ENCODE data around the gene DTNB.
"Not testable (repeated sequence)": the region's sequence is repeated elsewhere in the genome, so short reads cannot be mapped to it uniquely, and the experiment has no call there.

DTNB gene

DNA sequence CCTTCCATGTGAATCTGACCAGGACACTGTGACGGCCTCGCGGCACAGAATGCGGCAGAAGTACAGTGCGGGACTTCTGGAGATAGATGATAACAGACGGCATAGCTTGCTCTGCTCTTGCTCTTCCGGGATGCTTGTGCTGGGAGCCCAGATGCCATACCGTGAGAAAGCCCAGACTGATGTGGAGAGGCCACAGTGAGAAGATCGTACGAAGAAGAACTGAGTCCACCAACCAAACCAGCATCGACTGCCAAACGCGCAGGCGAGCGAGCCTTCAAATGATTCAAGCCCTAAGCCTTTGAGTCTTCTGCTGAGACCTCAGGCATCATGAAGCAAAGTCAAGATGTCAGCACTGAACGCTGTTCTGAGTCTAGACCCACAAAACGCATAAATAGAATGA lies 33.7 kb downstream of the DTNB start:
- H3K4me3 ChIP-seq (ENCODE audit: low read depth, low read length) = no peak overlapping the region
- TF ChIP-seq, protein P1, sequence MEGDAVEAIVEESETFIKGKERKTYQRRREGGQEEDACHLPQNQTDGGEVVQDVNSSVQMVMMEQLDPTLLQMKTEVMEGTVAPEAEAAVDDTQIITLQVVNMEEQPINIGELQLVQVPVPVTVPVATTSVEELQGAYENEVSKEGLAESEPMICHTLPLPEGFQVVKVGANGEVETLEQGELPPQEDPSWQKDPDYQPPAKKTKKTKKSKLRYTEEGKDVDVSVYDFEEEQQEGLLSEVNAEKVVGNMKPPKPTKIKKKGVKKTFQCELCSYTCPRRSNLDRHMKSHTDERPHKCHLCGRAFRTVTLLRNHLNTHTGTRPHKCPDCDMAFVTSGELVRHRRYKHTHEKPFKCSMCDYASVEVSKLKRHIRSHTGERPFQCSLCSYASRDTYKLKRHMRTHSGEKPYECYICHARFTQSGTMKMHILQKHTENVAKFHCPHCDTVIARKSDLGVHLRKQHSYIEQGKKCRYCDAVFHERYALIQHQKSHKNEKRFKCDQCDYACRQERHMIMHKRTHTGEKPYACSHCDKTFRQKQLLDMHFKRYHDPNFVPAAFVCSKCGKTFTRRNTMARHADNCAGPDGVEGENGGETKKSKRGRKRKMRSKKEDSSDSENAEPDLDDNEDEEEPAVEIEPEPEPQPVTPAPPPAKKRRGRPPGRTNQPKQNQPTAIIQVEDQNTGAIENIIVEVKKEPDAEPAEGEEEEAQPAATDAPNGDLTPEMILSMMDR (IDR thresholded peaks at IDR 0.05; ENCODE audit: low read depth, low read length, missing control alignments) = no peak
- no peak for DNase-seq (ENCODE audit: low read depth)
- in situ Hi-C loops (cut with HindIII; ENCODE audit: low sequenced_read_pairs) = no loop called here

DNA sequence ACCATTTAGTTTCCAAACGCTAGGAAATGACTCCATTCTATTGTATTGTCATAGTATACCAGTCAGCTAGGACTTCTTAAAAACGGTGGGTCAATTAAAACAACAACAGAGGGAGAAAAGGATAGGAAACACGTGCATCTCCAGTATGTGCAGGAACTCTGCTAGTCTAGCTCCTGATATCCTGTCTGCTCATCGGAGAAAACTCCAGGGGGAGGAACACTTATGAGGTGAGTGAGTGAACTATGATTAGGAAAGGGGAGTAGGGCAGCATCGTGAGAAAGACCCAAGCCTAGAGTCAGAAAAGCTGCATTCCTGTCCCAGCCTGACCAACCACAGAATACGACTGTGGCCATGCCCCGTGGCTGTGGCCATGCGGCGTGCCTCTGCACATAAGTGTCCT lies 34.2 kb downstream of the DTNB start:
- no peak for DNase-seq (ENCODE audit: low read depth)
- TF ChIP-seq, protein P1 (IDR thresholded peaks at IDR 0.05; ENCODE audit: low read depth, low read length, missing control alignments) = no peak
- in situ Hi-C loops (cut with HindIII; ENCODE audit: low sequenced_read_pairs) = no loop called here
- no peak overlapping the region for H3K4me3 ChIP-seq (ENCODE audit: low read depth, low read length)

DNA sequence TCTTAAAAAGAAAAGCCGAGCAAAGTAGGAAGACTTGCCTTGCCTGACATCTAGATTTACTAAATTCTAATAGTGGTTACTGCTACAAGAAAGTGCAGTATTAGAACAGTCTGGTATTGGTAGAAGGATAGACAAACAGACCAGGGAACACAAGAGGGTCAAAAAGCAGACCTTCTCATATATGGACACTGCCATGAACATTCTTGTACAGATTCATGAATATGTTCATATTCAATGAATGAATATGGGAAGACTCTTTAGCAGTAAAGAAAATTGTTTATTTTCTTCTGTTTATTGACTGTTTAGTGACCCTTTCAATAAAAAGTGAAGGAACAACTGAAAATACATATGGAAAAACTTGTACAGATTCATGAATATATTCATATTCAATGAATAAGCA lies 37.6 kb downstream of the DTNB start:
- in situ Hi-C loops (cut with HindIII; ENCODE audit: low sequenced_read_pairs) = no loop called here
- DNase-seq (ENCODE audit: low read depth) = no peak
- TF ChIP-seq, protein P1 (IDR thresholded peaks at IDR 0.05; ENCODE audit: low read depth, low read length, missing control alignments) = no peak
- H3K4me3 ChIP-seq (ENCODE audit: low read depth, low read length) = no peak overlapping the region

DNA sequence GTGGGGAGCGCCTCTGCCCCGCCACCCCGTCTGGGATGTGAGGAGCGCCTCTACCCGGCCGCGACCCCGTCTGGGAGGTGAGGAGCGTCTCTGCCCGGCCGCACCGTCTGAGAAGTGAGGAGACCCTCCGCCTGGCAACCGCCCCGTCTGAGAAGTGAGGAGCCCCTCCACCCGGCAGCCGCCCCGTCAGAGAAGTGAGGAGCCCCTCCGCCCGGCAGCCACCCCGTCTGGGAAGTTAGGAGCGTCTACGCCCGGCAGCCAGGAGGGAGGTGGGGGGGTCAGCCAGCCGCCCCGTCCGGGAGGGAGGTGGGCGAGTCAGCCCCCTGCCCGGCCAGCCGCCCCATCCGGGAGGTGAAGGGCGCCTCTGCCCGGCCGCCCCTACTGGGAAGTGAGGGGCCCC lies 39.6 kb downstream of the DTNB start:
- H3K4me3 ChIP-seq (ENCODE audit: low read depth, low read length); in situ Hi-C loops (cut with HindIII; ENCODE audit: low sequenced_read_pairs); DNase-seq (ENCODE audit: low read depth): not testable (repeated sequence)

DNA sequence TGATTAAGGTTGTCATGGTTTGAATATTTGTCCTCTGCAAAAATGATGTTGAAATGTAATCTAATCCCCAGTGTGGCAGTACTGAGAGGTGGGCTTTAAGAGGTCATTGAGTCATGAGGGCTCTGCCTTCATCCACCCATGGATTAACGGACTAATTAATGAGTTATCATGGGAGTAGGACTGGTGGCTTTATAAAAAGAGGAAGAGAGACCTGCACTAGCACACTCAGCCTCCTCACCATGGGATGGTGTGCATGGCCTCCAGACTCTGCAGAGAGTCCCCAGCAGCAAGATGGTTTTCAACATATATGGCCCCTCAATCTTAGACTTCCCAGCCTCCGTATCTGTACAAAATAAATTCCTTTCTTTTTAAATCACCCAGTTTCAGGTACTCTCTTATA lies 41.0 kb downstream of the DTNB start:
- H3K4me3 ChIP-seq (ENCODE audit: low read depth, low read length) = no peak overlapping the region
- no peak for DNase-seq (ENCODE audit: low read depth)
- TF ChIP-seq, protein P1 (IDR thresholded peaks at IDR 0.05; ENCODE audit: low read depth, low read length, missing control alignments) = no peak
- in situ Hi-C loops (cut with HindIII; ENCODE audit: low sequenced_read_pairs) = no loop called here

DNA sequence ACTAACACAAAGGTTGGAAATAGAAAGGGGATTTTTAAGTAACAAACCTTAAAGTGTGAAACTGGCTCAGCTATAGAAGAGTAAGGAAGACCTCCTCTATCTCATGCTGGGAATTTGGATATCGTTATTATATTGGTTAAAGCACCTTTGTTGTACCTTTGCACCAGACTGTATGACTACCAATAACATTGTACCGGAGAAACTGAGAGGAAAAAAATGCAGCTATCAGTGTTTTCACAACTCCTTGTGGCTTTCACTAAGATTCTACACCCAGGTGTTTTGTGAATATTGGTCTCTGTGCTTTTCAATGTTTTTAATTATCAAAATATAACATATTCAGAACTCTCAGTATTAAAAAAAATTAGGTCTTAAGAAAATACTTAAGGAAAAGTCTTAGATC lies 48.7 kb downstream of the DTNB start:
- TF ChIP-seq, protein P1 (IDR thresholded peaks at IDR 0.05; ENCODE audit: low read depth, low read length, missing control alignments) = no peak
- H3K4me3 ChIP-seq (ENCODE audit: low read depth, low read length) = no peak overlapping the region
- in situ Hi-C loops (cut with HindIII; ENCODE audit: low sequenced_read_pairs) = no loop called here
- DNase-seq (ENCODE audit: low read depth) = no peak

DNA sequence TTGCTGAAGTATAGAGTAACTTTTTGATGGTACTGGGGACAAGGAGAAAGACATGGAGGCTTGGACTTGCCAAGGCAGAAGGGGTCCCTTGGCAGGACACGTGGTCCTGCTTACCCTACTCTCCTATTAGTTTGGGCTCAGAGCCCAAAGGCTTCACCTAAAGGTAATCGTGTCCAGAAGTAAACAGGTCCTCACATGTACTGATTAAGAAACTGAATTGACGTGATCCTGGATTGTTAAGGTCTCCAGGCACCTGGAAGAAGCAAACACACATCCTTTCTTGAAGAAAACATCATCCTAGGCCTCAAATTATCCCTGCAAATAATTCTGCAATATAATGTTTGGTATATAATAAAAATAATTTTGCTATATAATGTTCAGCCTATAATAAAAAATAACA lies 50.0 kb downstream of the DTNB start:
- TF ChIP-seq, protein P1 (IDR thresholded peaks at IDR 0.05; ENCODE audit: low read depth, low read length, missing control alignments) = no peak
- H3K4me3 ChIP-seq (ENCODE audit: low read depth, low read length) = no peak overlapping the region
- in situ Hi-C loops (cut with HindIII; ENCODE audit: low sequenced_read_pairs) = no loop called here
- no peak for DNase-seq (ENCODE audit: low read depth)
